Adrenal gland (tissue), 12 donors: ENCODE results near the gene SCAMP1. TPM values are rescaled to one million over a fixed set of nuclear protein-coding genes. Genes with fewer than 3 reads are reported as not detected.

Source experiments
- DNase-seq, 7 donors: peaks; one replicate each; pipeline ENCODE4 v3.0.0-alpha.2; 2019 to 2020
- H3K27ac ChIP-seq, 5 donors: fragments of 200-600 bp; sonication (generic) in 4 of 5; 1 replicate in 3 of 5; 2 replicates in 2 of 5; pipeline versions ENCODE4 v1.5.1 to v1.8.0; 2016 to 2020; ENCODE audit warnings: mild to moderate bottlenecking in 1 of 5
- H3K27me3 ChIP-seq: fragments of 200-600 bp; 2 replicates; pipeline ENCODE4 v1.8.0; 2021
- H3K36me3 ChIP-seq, 2 donors: fragments of 200-600 bp; replicated peaks in 1 of 2; 1 replicate in 1 of 2; 2 replicates in 1 of 2; pipeline versions ENCODE4 v1.5.1 to v1.8.0; 2018 to 2022
- H3K4me1 ChIP-seq, 2 donors: fragments of 200-600 bp; replicated peaks in 1 of 2; 1 replicate in 1 of 2; 2 replicates in 1 of 2; pipeline versions ENCODE4 v1.5.1 to v1.8.0; 2018 to 2021
- H3K4me3 ChIP-seq, 4 donors: fragments of 200-600 bp; sonication (generic) in 3 of 4; one replicate each; pipeline ENCODE4 v1.5.1; 2016 to 2018
- H3K9me3 ChIP-seq, 3 donors: fragments of 200-600 bp; sonication (generic) in 1 of 3; replicated peaks in 1 of 3; 1 replicate in 2 of 3; 2 replicates in 1 of 3; pipeline versions ENCODE4 v1.5.1 to v1.8.0; 2016 to 2021
- CTCF ChIP-seq, 6 experiments: fragments of 450-650 bp in 4 of 6; fragments of 200-600 bp in 2 of 6; sonication (generic) in 1 of 6; IDR thresholded peaks; 1 replicate in 5 of 6; 2 replicates in 1 of 6; pipeline versions ENCODE4 v1.5.1 to v1.8.0; 2016 to 2021; ENCODE audit warnings: antibody characterized with exemption in 6 of 6, mild to moderate bottlenecking in 2 of 6, moderate library complexity in 1 of 6
- POLR2A ChIP-seq, 2 donors: fragments of 450-650 bp; IDR thresholded peaks; one replicate each; pipeline ENCODE4 v1.6.1; 2017; ENCODE audit warnings: antibody characterized with exemption in 2 of 2, mild to moderate bottlenecking in 2 of 2, moderate library complexity in 1 of 2
- WGBS, 4 donors: extraction: QIAGEN DNeasy Blood & Tissue Kit in 2 of 4; methylation state at CpG; one replicate each; pipeline versions ENCODE4 v1.1.5 to v1.1.7; 2013 to 2017; 5-methylcytosine and 5-hydroxymethylcytosine counted together
- intact Hi-C, 2 donors: fragments of 100-400 bp; cut with DNase I; formaldehyde crosslinking; loops; one replicate each; pipeline versions ENCODE4 v1.14.1 to v1.15.0; 2022 to 2023
- polyA plus RNA-seq, 3 donors: library from polyadenylated mRNA; stranded (reverse); fragments of 200-250 nt in 2 of 3; fragments of 350-450 nt in 1 of 3; fragmentation: Illumina TruSeq in 1 of 3; extraction: RNeasy Lipid Tissue Mini Kit (QIAGEN cat#74804) in 1 of 3; gene quantifications; one replicate each; pipeline ENCODE4 v1.2.3, GENCODE V29; 2013 to 2014
- total RNA-seq, 9 donors: library from RNA; depleted of rRNA in 4 of 9; stranded (reverse); fragments of >200 nt in 4 of 9; fragments of 120-200 nt in 1 of 9; fragmentation: NEBNext Ultra II Directional in 1 of 9; extraction: Animal tissue kit (Norgen Biotek cat#: 25700) in 1 of 9; gene quantifications; one replicate each; pipeline versions ENCODE4 v1.1.0 to v1.2.4, GENCODE V29; 2013 to 2023
- donor health status: healthy with polysubstance abuse.
- donor health status: Bipolar disorder and iron deficiency.
- donor health status: DM: yes; HTN: yes; CAD: no.
- donor health status: DM: no; HTN: no; CAD: no.
- donor health status: DM: no; HTN: no; CAD: no.
- donor health status: DM: yes; HTN: yes; CAD: no.

SCAMP1 gene
- total and polyA plus RNA-seq, 12 donors: 5.6 to 40.2 (median 25.9) TPM

GRCh38 chr5:78509884-78510769 lies 149.7 kb downstream of the SCAMP1 start:
- Histone ChIP-seq H3K27me3 (no peaks in the 10 kb centered on the region), H3K27ac (peak overlapping the region; percentile 8 to 81 (median 47)), H3K9me3 (no peaks in the 10 kb centered on the region), H3K36me3 (no peaks in the 10 kb centered on the region), H3K4me1 (peaks cover 41 to 59% of the 10 kb centered on the region in 2 donors), H3K4me3 (peak overlapping the region in 2 of 4 donors; percentile 14 to 39)
- intact Hi-C loops: no loop called here
- peak in 1 of 2 donors; percentile 50 for TF ChIP-seq POLR2A (IDR thresholded peaks at IDR 0.05)
- TF ChIP-seq CTCF (IDR thresholded peaks at IDR 0.05): peak in 3 of 6 experiments; percentile 4 to 21 (median 14)
- DNase-seq: peak; percentile 75 to 83 (median 82)
- 28 to 43% (median 30%) methylated on average over 17 to 61 of the region's 61 CpGs for WGBS, 4 donors

DNA sequence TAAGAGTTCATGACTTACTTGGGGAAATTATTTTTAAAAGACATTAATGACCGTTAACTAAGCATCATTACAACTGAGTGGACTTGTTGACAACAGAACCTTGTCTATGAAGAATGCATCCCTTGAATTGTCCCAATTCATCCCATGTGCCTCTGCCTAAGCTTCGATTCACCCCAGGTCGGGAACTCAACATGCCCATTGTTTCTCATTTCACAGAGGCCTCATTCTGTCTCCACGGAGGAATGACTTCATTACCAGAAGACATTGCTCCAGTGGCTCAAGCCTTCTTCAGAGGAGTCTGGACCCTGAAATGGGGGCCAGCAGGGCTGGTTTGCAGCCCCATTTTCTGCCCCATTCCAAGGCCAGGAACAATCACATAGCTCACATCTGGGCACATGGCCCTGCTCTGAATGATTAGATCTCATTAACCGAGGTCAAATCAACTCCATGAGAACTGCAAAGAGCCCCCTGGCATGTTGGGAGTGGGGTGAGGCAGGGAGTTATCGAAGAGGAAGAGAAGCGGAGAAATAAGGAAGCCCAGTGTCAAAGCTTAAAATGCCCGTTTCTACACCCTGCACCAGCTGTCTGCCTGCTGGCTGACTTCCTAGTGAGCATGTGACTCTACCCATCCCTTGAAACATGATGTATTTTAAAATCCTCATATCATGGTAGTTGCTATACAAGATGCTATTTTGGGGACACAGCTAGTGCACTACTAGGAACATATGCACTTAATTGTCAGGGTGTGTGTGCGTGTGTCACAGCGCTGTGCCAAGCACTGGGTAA lies 150.9 kb downstream of the SCAMP1 start:
- TF ChIP-seq CTCF (IDR thresholded peaks at IDR 0.05) (no peak), POLR2A (IDR thresholded peaks at IDR 0.05) (no peak)
- WGBS, 4 donors: 75 to 85% (median 79%) methylated on average over 8 to 10 of the region's 10 CpGs
- intact Hi-C loops: no loop called here
- H3K4me3 ChIP-seq: no peak overlapping the region
- H3K9me3 ChIP-seq: no peaks in the 10 kb centered on the region
- peak in 2 of 7 donors; percentile 49 to 59 for DNase-seq
- H3K4me1 ChIP-seq: peaks cover 29 to 47% of the 10 kb centered on the region in 2 donors
- peak overlapping the region in 4 of 5 donors; percentile 8 to 81 (median 61) for H3K27ac ChIP-seq
- no peaks in the 10 kb centered on the region for H3K36me3 ChIP-seq
- no peaks in the 10 kb centered on the region for H3K27me3 ChIP-seq

- Histone ChIP-seq H3K27ac (no peak overlapping the region), H3K4me3 (no peak overlapping the region), H3K9me3 (no peaks in the 10 kb centered on the region), H3K36me3 (no peaks in the 10 kb centered on the region), H3K4me1 (peaks cover 23 to 43% of the 10 kb centered on the region in 2 donors), H3K27me3 (no peaks in the 10 kb centered on the region)
- no peak for TF ChIP-seq POLR2A (IDR thresholded peaks at IDR 0.05)
- TF ChIP-seq CTCF (IDR thresholded peaks at IDR 0.05): no peak
- DNase-seq: no peak
- WGBS, 4 donors: 95 to 98% (median 97%) methylated on average over 3 of the region's 3 CpGs
- intact Hi-C loops: no loop called here
Observed at GRCh38 chr5:78512435-78512834, 152.0 kb downstream of the SCAMP1 start.

- TF ChIP-seq POLR2A (IDR thresholded peaks at IDR 0.05) (no peak), CTCF (IDR thresholded peaks at IDR 0.05) (no peak)
- DNase-seq: no peak
- no peak overlapping the region for H3K4me3 ChIP-seq
- H3K27me3 ChIP-seq: no peaks in the 10 kb centered on the region
- no peak overlapping the region for H3K27ac ChIP-seq
- intact Hi-C loops: no loop called here
- 80 to 86% (median 82%) methylated on average over 6 of the region's 6 CpGs for whole genome bisulfite sequencing, 4 donors
- no peaks in the 10 kb centered on the region for H3K9me3 ChIP-seq
- peaks cover 17 to 42% of the 10 kb centered on the region in 2 donors for H3K4me1 ChIP-seq
- no peaks in the 10 kb centered on the region for H3K36me3 ChIP-seq
Observed at GRCh38 chr5:78513441-78513840, 153.0 kb downstream of the SCAMP1 start.
